Pons (tissue), 1 donor: Measurements from ENCODE around the gene BLTP1.

Experiments
- DNase-seq: peaks from one replicate; pipeline ENCODE4 v3.0.0-alpha.2; 2016; ENCODE audit warnings: low spot score

The BLTP1 gene

GRCh38 chr4:122172266-122172665 is 20.1 kb downstream of the BLTP1 start:
- DNase-seq = no peak

DNA sequence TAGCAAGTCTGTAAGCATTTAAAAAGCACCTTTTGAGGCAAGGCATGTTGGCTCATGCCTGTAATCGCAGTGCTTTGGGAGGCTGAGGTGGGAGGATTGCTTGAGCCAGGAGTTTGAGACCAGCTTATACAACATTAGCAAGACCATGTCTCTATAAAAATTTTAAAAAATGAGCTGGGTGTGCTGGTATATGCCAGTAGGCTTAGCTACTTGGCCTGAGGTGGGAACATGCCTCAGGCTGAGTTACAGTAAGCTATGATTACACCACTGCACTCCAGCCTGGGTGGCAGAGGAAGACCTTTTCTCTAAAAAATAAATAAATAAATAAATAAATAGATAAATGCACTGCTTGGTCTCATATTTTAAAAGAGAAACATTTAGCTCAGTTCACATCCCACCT is 26.8 kb downstream of the BLTP1 start:
- no peak for DNase-seq

DNA sequence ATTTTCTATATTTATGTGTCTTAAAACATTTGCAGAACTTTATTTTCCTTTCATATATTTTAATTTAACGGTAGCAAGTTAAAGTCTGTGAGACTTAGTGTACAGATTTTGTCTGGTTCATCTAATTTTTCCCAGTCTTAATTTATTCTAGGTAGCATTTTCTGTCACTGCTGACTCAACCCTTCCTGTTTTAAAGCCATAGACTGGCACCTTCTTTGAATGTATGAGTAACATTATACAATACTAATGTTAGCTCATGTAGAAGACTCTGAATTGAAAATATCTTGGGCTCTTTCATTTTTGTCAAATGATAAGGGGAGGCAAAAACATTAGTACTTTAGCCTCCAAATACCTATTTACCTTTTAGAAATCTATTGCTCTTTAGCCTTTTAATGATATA is 43.6 kb downstream of the BLTP1 start:
- DNase-seq = no peak
